RCC 7860 (cell line): Measurements from ENCODE around the gene TEX38.
"Not testable (repeated sequence)": the region's sequence is repeated elsewhere in the genome, so short reads cannot be mapped to it uniquely, and the experiment has no call there.

Experiments
- DNase-seq: peaks from one replicate; pipeline ENCODE4 v3.0.0-alpha.2; 2015; ENCODE audit warnings: low spot score
- FAIRE-seq: peaks from 2 replicates; lab custom pipeline; 2012; peaks lifted over from hg19 to GRCh38; lab: Jason Lieb, UNC

TEX38 gene

DNA sequence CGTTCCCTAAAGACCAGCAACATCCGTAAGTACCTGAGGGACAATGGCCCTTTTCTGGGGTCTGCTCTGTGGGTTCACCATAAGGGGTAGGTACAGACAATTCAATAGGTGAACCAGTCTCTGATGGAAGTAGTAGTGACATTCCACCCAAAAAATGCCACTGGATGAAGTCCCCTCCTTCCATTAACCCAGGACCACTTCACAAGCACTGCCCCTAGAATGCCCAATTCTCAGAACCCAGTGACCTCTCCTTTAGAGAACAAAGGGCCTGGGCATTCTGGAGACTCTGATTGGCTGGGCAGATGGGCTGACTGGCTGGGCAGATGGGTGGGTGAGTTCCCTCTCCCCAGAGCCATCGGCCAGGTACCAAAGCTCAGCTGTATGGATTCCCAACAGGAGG, at the start of gene TEX38:
TSS of gene TEX38 (plus strand) at position 301 of the 400 bp plus-strand sequence. CDS start at position 382, 81 bp downstream.
- no peak for FAIRE-seq

DNA sequence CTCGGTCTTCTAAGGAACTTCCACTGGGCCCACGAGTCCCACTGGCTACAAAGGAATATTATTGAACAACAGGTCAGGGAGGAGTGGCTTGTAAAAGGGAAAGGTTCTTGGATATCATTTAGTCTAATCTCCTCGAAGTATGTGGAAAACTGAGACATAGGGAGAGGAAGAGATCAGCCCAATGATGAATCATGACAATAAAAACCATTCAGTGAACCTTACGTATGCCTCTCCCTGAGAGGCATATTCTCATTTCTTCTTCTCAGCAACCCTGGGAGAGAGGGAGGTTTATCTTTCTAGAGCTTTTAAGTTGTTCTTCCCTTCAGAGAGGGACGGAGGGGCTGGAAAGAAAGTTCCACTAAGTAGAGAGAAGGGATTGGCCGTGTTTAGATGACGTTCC, 49.7 kb upstream of the TEX38 start:
- DNase-seq (no peak), FAIRE-seq (no peak)

More for the DNA sequence above, at the start of gene TEX38:
- no peak for DNase-seq

DNA sequence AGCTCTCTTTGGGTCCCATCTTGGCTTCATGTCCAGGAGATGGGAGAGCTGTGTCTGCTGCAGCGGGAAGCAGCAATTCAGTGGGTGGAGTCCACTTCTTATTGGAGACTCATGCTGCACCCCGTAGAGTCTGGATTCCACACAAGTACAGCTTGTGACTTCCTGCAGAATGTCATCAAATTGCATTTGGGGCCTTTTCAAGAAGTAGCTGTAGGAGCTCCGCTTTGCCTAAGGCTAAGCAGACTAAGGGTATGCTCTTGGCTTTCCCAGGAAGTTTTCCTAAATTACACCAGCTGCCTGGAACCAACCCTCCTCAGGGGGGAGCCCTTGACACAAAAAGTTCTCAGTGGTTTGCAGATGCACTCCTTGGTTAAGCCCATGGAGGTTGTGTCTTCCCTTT, 49.3 kb upstream of the TEX38 start:
- FAIRE-seq (no peak), DNase-seq (no peak)

DNA sequence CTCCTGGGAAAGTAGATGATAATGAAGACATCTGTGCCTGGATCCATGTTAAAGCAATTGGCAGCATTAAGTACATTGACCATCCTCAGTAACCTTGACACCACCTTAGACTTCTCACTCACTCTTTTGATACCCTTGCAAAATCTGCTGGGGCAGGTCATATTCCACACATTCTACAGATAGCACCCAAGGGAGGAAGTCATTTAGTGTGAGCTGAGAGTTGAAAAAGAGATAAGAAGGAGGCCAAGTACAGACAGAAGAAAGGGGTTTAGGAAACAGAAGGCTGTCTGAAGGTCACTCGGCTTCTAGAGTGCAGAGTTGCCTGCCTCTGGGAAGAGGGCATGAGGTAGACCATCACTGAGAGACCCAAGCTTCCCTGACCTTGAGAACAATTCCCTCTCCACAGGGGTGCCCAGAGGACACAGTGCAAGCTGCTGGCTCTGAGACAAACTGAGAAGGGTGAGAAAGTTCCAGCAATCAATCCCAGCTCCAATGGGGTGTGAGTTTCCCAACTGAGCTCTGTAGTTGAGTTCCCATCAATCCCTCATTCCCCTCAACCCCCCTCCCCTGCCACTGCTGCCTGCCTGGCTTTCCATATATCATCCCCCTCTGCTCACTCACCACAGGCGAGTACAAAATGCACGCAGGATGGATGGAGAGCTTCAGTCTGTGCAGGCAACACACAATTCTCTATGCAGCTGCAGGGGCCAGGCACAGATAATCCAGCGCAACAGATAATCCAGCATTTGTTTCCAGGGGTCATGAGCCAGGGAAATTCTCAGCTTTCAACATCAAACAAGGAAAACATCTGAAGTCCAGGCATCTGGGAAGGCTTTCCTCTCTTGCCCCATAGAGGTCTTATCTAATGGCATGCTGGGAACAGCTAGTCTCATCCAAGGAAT, 47.7 kb upstream of the TEX38 start:
- FAIRE-seq (no peak), DNase-seq (no peak)

DNA sequence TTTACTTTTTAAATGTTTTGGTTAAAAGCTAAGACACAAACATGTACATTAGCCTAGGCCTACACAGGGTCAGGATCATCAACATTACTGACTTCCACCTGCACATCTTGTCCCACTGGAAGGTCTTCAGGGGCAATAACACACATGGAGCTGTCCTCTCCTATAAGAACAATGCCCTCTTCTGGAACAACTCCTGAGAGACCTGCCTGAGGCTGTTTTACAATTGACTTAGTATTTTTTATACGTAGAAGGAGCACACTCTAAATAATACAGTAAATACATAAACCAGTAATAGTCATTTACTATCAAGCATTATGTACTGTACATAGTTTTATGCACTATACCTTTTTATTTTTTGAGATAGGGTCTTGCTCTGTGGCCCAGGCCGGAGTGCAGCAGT, 40.9 kb upstream of the TEX38 start:
- DNase-seq (no peak), FAIRE-seq (no peak)

DNA sequence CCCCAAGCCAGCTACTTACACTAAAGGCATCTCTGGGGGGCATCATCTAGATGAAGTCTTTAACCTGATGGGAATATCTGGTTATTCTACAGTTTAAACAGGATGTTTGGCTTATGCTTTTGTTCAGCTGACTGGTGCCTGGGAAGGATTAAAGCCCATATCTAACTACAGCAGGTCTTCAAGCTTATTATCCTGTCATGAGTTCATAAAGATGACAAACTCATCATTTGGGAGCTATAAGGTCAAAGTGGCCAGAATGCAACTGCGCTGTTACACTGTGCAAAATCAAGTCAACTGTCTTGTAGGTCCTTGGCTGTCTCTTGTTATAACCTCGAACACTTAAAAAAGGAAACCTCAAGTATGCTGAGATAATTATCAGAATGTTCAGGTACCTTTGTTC, 36.4 kb upstream of the TEX38 start:
- DNase-seq (no peak), FAIRE-seq (no peak)

DNA sequence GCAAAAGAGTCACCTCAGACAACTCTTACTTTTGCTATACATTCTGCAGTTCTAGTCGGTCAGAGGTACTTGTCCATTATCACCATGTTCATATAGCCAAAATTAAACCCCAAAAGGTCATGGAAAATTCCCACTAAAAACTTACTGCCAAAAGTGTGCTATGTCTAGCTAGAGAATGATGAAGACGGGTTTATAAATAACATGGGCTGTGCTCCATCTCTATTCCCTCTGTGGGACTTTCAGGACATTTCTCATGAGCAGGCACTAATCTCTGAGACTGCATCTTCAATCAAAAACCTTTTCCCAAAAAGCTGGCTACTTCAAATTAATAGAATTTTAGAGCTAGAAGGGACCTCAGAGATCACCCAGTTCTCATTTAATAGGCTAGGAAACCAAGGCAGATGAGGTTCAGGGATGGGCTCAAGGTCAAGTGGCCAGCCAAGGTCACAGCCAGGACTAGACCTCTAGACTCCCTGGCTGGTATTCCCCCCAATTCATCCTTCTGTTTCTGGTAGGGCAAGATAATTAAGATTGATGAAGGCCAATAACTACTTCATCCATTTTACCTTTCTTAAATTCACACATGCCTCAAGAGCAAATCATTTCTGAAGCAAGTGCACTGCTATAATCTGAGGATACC, 34.1 kb upstream of the TEX38 start:
- DNase-seq (no peak), FAIRE-seq (no peak)

DNA sequence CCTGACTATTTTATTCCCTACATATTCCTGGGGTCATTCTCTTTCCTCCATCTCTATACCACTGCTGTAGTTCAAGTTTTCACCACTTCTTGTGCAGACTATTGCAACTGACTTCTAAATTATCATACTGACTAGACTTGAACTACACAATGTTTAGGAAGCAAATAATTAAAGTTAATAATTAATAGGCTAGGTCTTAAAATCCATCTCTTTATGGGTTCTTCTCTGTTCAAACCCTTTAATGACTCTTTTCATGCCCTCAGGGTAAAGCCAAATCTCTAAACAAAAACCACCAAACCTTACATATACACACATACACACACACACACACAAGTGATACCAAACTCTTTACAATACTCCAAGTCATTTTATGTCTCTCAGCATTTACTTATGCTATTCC, 32.7 kb upstream of the TEX38 start:
- DNase-seq (no peak), FAIRE-seq (no peak)

DNA sequence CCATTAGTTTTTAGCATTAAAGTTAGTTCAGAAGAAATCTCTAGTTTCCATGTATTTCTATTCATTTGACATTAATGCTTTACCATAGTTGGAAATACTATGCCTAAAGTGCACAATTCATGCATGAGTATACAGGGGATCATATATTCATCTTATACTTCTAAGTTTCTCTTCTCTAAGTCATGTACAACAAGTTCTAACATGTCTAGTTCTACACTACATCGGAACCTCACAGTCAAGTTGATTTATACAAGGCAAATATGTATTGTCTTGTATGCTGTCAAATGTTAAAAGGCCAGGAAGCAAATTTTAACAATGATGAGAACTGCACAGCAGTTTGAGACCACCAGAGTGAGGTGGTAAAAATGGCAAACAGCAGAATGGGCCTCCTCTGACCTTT, 32.1 kb upstream of the TEX38 start:
- DNase-seq (no peak), FAIRE-seq (no peak)

DNA sequence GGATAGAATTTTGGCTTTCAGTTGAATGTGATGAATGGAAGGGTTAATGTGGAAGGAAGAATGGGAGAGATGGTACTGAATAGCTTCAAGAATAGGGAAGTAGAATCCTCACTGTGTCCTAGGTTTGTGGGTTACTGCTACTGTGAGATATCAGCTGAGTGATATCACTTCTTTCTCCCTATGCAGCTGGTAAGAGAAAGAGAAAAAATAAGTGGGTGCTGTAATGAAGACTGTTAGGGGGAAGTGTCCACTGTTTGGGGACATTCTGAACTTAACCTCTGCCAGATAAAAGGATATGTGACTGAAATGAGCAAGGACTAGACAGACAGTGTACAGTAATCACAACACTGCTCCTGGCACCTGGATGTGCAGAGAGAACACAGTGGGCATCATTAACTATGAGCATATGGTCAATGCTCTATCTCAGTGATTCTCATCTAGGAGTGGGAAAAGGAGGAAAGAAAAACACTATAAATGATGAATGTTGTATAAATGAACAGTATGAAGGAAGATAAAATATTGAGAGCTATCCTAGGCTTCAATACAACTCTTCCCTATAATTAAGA, 29.5 kb upstream of the TEX38 start:
- FAIRE-seq (no peak), DNase-seq (no peak)

DNA sequence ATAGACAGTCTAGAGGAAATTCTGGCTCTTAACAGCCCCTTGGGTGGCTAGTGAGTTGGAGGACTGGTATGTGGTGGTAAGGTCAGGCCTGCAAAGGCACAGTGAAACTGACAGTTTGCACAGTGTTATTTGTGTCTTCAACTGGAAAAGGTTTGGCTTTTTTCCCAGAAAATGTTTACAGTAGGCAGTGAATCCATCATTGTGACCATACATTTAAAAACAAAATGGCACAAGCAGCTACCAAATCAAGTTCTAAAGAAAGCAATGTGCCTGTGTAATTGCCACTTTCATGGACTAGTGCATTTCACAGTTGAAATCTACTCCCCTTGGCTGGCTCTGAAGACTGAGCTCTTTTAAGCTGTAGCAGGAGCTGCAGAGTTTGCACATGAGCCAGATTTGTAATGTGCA, 28.3 kb upstream of the TEX38 start:
- FAIRE-seq (peak; percentile 82), DNase-seq (peak; percentile 72)

DNA sequence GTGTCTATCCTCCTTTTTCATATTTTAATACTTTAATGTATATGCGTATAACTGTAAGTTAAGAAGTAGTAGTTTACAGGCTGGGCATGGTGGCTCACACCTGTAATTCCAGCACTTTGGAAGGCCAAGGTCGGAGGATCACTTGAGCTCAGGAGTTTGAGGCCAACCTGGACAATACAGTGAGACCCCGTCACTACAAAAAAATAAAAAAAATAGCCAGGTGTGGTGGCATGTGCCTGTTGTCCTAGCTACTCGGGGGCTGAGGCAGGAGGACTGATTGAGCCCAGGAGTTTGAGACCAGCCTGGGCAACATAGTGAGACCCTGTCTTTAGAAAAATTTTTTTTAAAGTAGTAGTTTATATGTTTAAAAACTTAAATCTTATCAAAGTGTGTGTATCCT, 25.8 kb upstream of the TEX38 start:
- no peak for DNase-seq
- no peak for FAIRE-seq

DNA sequence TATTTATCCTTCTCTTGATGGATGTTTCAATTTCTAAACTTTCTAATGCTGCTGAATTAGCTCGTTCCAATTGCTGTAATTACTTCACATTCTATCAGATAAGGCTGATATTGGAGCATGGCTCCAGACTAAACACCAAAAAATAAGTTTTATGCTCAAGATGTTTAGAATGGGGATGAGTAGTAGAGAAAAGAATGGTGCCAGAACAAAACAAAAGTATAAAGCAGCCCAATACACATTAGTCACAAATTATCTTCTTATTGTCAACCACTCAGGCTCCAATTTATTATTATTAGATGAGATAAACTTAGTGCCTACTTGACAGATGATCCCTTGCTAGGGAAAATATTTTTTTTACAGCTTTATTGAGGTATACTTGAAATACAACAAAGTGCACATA, 25.3 kb upstream of the TEX38 start:
- no peak for DNase-seq
- FAIRE-seq: no peak

DNA sequence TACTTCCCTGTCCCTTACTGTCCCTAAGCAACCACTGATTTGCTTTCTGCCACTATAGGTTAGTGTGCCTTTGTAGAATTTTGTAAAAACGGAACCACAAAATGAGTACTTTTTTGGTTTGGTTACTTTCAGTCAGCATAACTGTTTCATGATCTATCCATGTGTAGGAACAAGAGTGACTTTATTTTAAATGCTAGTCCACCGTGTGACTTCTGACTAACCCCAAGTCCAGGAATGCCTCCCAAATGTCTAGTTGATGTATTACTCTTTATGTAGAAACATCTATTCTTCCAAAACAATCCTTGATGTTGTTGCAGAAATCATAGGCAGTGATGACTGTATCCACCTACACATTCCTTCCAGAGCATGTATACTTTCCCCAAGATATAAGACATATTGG, 24.8 kb upstream of the TEX38 start:
- FAIRE-seq (no peak), DNase-seq (no peak)

DNA sequence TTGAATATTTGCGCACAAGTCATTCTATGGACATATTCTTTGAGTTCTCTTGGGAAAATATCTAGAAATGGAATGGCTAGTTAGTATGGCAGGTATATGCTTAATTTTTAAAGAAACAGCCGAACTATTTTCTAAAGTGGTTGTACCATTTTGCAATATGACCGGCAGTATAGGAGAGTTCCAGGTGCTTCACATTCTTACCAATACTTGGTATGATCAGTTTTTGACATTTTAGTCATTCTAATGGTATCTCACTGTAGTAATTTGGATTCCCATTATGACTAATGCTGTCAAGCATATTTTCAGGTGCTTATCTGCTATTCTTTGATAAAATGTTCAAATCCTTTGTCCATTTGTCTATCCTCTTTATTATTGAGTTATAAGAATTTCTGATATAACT, 24.0 kb upstream of the TEX38 start:
- FAIRE-seq: no peak

DNA sequence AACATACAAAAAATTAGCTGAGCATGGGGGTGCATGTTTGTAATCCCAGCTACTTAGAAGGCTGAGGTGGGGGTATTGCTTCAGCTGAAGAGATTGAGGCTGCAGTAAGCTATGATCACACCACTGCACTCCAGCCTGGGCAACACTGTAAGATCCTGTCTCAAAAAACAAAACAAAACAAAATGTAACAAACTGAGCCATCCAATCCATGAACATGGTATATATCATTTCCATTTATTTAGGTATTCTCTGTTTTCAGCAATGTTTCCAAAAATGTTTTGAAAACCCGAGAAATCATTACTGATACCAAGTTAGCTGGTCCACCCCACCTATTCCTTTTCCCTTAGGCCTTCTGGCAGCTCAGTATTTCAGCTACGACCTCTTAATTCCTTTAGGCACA, 21.9 kb upstream of the TEX38 start:
- DNase-seq: no peak
- FAIRE-seq: no peak

More for the DNA sequence above, 24.0 kb upstream of the TEX38 start:
- DNase-seq: no peak

DNA sequence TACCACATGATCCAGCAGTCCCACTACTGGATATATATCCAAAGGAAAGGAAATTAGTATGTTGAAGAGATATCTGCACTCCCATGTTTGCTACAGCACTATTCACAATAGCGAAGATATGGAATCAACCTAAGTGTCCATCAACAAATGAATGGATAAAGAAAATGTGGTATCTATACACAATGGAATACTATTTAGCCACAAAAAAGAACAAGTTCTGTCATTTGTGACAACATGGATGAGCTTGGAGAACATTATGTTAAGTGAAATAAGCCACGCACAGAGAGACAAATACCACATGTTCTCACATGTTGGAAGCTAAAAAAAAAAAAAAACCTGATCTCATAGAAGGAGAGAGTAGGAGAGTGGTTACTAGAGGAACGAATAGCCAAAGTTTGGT, 21.2 kb upstream of the TEX38 start:
- DNase-seq: no peak
- no peak for FAIRE-seq

DNA sequence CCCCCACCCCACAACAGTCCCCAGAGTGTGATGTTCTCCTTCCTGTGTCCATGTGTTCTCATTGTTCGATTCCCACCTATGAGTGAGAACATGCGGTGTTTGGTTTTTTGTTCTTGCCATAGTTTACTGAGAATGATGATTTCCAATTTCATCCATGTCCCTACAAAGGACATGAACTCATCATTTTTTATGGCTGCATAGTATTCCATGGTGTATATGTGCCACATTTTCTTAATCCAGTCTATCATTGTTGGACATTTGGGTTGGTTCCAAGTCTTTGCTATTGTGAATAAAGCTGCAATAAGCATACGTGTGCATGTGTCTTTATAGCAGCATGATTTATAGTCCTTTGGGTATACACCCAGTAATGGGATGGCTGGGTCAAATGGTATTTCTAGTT, 20.5 kb upstream of the TEX38 start:
- FAIRE-seq: not testable (repeated sequence)

DNA sequence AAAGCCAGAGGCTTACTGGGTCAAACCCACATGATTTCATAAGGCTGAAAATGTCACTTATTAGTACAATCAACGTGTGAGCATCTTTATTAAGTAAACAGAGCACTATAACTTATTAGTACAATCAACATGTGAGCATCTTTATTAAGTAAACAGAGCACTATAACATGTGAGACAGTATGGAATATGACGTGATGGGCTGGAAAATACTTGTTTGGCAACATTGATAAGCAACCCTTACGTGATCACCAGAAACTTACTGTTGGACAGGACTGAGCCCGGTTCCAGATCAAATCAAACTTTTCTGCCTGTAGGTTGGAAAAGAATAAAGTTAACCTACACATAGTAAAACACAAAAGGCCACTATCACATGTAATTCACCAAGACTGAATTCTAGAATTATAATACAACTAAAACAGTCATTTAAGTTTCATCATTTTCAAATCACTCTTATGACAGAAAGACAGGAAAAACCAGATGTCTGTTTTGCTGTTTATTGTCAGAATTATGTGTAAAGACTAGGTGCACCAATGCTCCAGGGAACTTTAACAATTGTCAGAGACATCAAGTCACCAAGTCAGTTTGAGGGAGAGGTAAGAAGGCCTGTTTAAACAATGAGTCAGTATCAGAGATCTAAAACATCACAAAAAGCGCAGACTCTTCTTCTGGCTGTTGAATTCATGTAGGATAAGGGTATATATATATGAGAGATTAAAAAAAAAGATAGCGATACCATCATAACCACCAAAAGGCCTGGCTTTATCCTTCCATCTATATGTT, 19.1 kb upstream of the TEX38 start:
- no peak for DNase-seq
- no peak for FAIRE-seq

More for the DNA sequence above, 20.5 kb upstream of the TEX38 start:
- DNase-seq: not testable (repeated sequence)

DNA sequence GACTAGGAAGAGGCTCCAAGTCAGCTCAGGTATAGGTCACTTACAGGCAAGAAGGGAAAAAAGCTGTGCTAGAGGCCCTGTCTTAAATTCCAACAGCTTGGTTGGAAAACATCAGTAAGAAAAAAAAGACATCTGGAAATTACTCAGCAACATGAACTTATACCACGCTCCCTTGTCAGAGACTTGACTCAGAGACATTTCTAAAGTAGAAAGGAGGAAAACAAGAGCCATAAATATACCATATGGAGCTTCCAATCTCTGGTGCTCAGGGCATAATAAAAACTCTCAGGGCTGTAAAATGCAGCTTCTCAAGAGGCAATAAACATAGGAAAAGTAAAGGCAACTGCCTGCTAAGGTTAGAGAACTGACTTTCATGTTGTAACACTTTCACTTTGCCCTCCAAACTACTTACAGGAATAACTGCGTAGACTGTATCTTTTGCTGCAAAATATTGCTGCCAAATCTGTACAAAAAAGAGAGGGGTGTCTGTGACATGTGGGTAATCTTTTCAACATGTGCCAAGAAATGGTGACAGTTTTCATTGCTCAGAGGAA, 18.2 kb upstream of the TEX38 start:
- DNase-seq (no peak), FAIRE-seq (no peak)

DNA sequence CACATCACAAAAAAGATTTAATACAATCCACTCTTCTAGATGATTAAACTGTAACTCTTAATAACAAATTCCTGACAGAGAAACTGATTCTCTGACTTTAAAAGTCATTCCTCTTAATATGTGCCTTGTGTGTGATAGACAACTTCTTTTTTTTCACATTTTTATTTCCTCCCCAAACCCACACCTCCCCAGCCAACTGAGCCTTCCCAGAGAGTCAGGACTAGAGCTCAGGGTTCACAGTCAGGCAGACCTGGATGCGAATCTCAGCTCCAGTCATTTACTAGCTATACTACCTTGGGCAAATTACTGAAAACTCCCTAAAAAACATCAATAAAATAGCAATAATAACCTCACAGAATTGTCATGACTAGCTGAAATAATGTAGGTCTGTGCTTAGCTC, 17.6 kb upstream of the TEX38 start:
- no peak for DNase-seq
- no peak for FAIRE-seq
